Osteocyte (in vitro differentiated cells): ENCODE results near the gene LRP1-AS. TPM values are rescaled to one million over a fixed set of nuclear protein-coding genes. Genes with fewer than 3 reads are reported as not detected.

Experiments
- DNase-seq: peaks from one replicate; pipeline ENCODE4 v3.0.0; 2021; ENCODE audit warnings: mixed read lengths; ENCODE audit not compliant: unreplicated experiment; ENCODE audit errors: extremely low spot score
- H3K27ac Mint-ChIP-seq: one replicate; pipeline ENCODE4 v1.8.0; 2021; ENCODE audit warnings: mild to moderate bottlenecking, mixed read lengths; ENCODE audit not compliant: unreplicated experiment
- H3K27me3 Mint-ChIP-seq: one replicate; pipeline ENCODE4 v1.8.0; 2021; ENCODE audit warnings: mixed read lengths; ENCODE audit not compliant: unreplicated experiment
- H3K36me3 Mint-ChIP-seq: one replicate; pipeline ENCODE4 v1.8.0; 2021; ENCODE audit warnings: mixed read lengths; ENCODE audit not compliant: unreplicated experiment
- H3K4me1 Mint-ChIP-seq: one replicate; pipeline ENCODE4 v1.8.0; 2021; ENCODE audit warnings: mixed read lengths; ENCODE audit not compliant: unreplicated experiment
- H3K4me3 Mint-ChIP-seq: one replicate; pipeline ENCODE4 v1.8.0; 2021; ENCODE audit warnings: mild to moderate bottlenecking, moderate library complexity, mixed read lengths; ENCODE audit not compliant: unreplicated experiment
- H3K9me3 Mint-ChIP-seq: one replicate; pipeline ENCODE4 v1.8.0; 2021; ENCODE audit warnings: mixed read lengths; ENCODE audit not compliant: unreplicated experiment
- total RNA-seq: library from RNA; stranded (reverse); gene quantifications from 2 replicates; pipeline ENCODE4 v1.2.1, GENCODE V29; 2021
- TF ChIP-seq, protein P1 (sequence below): fragments of 200-600 bp; sonication (generic); IDR thresholded peaks from 2 replicates; pipeline ENCODE4 v1.5.0; 2021; ENCODE audit warnings: antibody characterized with exemption, mild to moderate bottlenecking, moderate library complexity

LRP1-AS gene
- total RNA-seq, 1 donor from 2014 or later, result not detected

DNA sequence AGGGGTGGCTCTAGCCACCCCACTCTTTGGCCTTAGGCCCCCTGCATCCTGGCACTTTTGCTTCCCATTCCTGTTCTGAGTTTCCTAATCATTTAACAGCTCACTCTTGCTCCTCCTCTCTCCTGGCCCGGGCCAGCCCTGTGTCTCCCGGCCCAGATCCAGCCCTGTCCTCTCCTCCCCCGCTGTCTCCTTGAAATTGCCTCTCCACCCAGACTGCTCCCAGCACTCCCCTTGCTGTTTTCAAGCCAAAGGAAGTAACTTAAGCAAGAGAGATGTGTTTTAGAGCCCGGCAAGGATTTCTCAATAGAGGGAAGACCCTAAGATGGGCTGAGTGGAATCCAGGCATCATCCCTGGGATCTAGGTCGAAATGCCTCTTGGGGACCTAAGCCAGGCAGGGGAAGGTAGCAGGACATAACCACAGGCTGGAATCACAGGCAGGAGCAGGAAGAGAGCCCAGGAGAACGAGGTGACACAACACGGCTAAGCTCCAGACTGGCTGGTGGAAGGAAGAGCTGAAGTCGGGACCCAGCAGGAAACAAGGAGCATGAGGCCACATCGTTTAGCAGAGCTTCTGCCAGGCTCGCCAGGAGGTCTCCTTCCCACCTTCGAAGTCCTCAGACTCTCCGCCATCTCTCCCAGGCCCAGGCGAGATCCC is 2.0 kb upstream of the LRP1-AS start:
- no peaks in the 10 kb centered on the region for H3K27me3 Mint-ChIP-seq
- TF ChIP-seq, protein P1, sequence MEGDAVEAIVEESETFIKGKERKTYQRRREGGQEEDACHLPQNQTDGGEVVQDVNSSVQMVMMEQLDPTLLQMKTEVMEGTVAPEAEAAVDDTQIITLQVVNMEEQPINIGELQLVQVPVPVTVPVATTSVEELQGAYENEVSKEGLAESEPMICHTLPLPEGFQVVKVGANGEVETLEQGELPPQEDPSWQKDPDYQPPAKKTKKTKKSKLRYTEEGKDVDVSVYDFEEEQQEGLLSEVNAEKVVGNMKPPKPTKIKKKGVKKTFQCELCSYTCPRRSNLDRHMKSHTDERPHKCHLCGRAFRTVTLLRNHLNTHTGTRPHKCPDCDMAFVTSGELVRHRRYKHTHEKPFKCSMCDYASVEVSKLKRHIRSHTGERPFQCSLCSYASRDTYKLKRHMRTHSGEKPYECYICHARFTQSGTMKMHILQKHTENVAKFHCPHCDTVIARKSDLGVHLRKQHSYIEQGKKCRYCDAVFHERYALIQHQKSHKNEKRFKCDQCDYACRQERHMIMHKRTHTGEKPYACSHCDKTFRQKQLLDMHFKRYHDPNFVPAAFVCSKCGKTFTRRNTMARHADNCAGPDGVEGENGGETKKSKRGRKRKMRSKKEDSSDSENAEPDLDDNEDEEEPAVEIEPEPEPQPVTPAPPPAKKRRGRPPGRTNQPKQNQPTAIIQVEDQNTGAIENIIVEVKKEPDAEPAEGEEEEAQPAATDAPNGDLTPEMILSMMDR, result no peak
- H3K36me3 Mint-ChIP-seq, result peaks cover 42% of the 10 kb centered on the region
- H3K4me3 Mint-ChIP-seq, result peak overlapping the region; percentile 51
- H3K9me3 Mint-ChIP-seq, result no peaks in the 10 kb centered on the region
- peaks cover 90% of the 10 kb centered on the region for H3K4me1 Mint-ChIP-seq
- no peak for DNase-seq
- peak overlapping the region; percentile 91 for H3K27ac Mint-ChIP-seq

DNA sequence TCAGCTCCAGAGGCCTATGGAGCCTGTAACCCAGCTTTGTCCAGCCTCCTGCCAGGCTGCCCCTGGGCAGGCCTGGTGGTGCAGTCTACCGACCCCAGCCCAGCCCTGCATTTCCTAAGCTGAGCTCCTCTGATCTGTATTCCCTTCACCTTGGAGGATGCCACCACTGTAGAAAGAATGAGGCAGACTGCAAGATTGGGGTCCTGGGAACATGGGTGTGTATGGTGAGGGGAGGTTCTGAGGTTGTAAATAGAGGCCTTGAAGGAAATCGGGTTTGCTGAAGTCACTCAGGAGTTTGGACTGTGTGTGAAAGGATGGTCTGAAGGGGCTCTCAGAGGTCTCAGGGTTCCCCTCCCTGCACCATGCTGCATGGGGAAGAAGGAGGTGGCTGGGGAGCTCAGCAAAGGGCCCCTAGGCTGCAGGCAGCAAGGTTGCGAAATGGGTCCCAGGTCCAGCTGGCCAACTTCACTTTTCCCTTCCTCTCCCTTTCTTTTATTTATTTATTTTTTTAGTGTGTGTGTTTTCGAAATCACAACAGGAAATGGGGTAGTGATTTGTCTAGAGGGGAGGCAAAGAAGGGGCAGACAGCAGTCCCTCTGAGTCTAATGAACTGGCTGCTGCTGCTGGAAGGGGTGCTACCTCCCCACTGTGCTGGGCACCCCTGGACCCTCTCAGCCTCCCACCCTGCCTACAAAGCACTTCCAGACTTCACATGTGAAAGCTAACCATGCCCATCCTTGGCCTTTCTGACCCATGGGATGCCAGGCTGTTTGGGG is 1.2 kb upstream of the LRP1-AS start:
- Mint-ChIP-seq H3K36me3 (peaks cover 43% of the 10 kb centered on the region), H3K4me1 (peaks cover 86% of the 10 kb centered on the region), H3K4me3 (peak overlapping the region; percentile 51), H3K27me3 (no peaks in the 10 kb centered on the region), H3K27ac (peak overlapping the region; percentile 91), H3K9me3 (no peaks in the 10 kb centered on the region)
- TF ChIP-seq, protein P1, result no peak
- no peak for DNase-seq

DNA sequence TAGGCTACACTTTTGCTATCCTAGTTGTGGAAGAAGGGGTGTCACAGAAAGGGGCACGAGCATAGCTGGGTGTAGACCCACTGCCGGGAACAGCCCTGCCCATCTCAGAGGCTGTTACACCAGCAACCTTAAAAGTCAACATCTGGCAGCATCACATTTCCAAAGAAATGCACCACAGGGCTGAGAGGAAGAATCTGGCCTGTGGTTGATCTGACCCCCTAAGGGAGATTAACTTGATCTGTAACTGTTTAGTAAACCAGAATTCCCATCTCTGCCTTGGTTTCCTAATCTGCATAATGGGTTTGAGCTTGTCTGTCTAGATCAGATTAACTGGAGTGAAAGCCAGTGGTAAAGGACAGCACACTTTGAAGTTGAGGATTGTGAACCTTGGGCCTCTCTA is 1.3 kb downstream of the LRP1-AS start:
- H3K9me3 Mint-ChIP-seq, result no peaks in the 10 kb centered on the region
- H3K4me1 Mint-ChIP-seq, result peaks cover 74% of the 10 kb centered on the region
- H3K36me3 Mint-ChIP-seq, result peaks cover 54% of the 10 kb centered on the region
- TF ChIP-seq, protein P1, result no peak
- no peak for DNase-seq
- no peaks in the 10 kb centered on the region for H3K27me3 Mint-ChIP-seq
- peak overlapping the region; percentile 91 for H3K27ac Mint-ChIP-seq
- no peak overlapping the region for H3K4me3 Mint-ChIP-seq

DNA sequence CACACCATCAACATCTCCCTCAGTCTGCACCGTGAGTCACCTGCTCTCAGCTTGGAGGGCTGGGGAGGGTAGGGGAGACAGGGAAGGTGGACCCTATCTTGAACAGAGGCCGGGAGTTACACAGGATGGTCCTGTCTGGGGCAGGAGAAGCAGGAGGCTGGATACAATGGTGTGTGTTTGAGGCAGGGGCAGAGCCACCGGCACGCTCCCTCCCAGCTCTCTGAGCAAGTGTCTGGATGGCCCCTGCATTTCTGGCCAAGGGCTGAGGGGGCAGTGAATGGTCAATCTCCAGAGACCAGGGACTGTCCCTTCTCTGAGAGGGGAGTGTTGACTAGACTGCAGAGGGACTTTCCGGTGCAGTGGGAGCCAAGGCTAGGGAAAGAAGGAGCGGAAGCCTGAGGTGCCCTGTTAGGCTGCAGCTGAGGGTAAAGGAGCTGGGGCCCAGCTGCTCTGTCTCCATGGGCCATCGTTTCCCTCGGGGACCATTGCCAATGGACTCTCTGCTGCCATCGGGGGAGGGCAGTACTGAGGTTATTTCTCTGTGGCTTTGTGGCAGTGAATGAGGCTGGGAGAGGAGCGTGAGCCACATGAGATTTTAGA is 1.9 kb downstream of the LRP1-AS start:
- Mint-ChIP-seq H3K9me3 (no peaks in the 10 kb centered on the region), H3K36me3 (peaks cover 55% of the 10 kb centered on the region), H3K4me1 (peaks cover 69% of the 10 kb centered on the region), H3K27me3 (no peaks in the 10 kb centered on the region), H3K27ac (peak overlapping the region; percentile 71), H3K4me3 (no peak overlapping the region)
- TF ChIP-seq, protein P1, result no peak
- DNase-seq, result no peak

DNA sequence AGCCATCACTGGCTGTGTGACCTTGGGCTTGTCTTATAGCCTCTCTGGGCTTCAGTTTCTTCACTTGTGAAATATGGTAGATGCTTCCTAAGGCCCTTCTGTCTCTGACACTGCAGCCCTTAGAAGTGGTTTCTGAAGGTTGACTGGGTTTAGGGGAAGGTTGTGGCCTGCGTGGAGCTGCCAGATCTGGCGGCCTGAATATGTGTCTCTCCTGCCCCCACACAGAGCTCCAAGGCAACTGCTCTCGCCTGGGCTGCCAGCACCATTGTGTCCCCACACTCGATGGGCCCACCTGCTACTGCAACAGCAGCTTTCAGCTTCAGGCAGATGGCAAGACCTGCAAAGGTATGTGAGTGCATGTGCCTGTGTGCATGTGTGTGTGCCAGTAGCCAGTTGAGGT is 4.0 kb downstream of the LRP1-AS start:
- no peak for DNase-seq
- Mint-ChIP-seq H3K9me3 (no peaks in the 10 kb centered on the region), H3K36me3 (peaks cover 61% of the 10 kb centered on the region), H3K27ac (no peak overlapping the region), H3K4me3 (no peak overlapping the region), H3K27me3 (no peaks in the 10 kb centered on the region), H3K4me1 (peaks cover 68% of the 10 kb centered on the region)
- TF ChIP-seq, protein P1, result no peak
